ENCODE measurements around the gene ADORA2B. TPM values are rescaled to one million over a fixed set of nuclear protein-coding genes. Genes with fewer than 3 reads are reported as not detected.

Gene ADORA2B
- total RNA-seq, 2 donors from 2014 or later: 20.8 to 39.4 TPM

- Histone ChIP-seq H3K27ac (no peak overlapping the region), H3K4me3 (peak overlapping the region; percentile 70), H3K27me3 (no peaks in the 10 kb centered on the region), H3K36me3 (no peaks in the 10 kb centered on the region), H3K4me1 (no peaks in the 10 kb centered on the region), H3K9ac (ENCODE audit: low read depth in 2 of 2, low read length in 2 of 2) (peak overlapping the region; percentile 12 to 67), H3K9me3 (no peaks in the 10 kb centered on the region)
- no peak for TF ChIP-seq CTCF (IDR thresholded peaks at IDR 0.05)
- intact Hi-C loops (cut with DNase I): loop anchor here (2.0 kb wide), 1 partner anchor 53 kb away; no protein-coding TSS in a partner anchor
- DNase-seq: no peak
Observed at GRCh38 chr17:15943971-15944758, 765 bp upstream of the ADORA2B start.

GRCh38 chr17:15945527-15946191 lies 729 bp downstream of the ADORA2B start:
- Histone ChIP-seq H3K4me3 (peak overlapping the region; percentile 70), H3K27me3 (no peaks in the 10 kb centered on the region), H3K4me1 (no peaks in the 10 kb centered on the region), H3K9me3 (no peaks in the 10 kb centered on the region), H3K27ac (peak overlapping the region; percentile 89), H3K9ac (ENCODE audit: low read depth in 2 of 2, low read length in 2 of 2) (peak overlapping the region; percentile 67 to 91), H3K36me3 (no peaks in the 10 kb centered on the region)
- DNase-seq: peak; percentile 46
- intact Hi-C loops (cut with DNase I): loop anchor here (2.0 kb wide), 1 partner anchor 51 kb away; no protein-coding TSS in a partner anchor
- TF ChIP-seq CTCF (IDR thresholded peaks at IDR 0.05): no peak

- peak overlapping the region; percentile 40 to 91 for H3K9ac ChIP-seq (ENCODE audit: low read depth in 2 of 2, low read length in 2 of 2)
- H3K36me3 ChIP-seq: no peaks in the 10 kb centered on the region
- peak; percentile 64 for DNase-seq
- H3K4me3 ChIP-seq: peak overlapping the region; percentile 70
- intact Hi-C loops (cut with DNase I): no loop called here
- H3K27me3 ChIP-seq: no peaks in the 10 kb centered on the region
- no peaks in the 10 kb centered on the region for H3K9me3 ChIP-seq
- H3K27ac ChIP-seq: peak overlapping the region; percentile 89
- no peak for TF ChIP-seq CTCF (IDR thresholded peaks at IDR 0.05)
- no peaks in the 10 kb centered on the region for H3K4me1 ChIP-seq
Observed at GRCh38 chr17:15946611-15947120, 1.7 kb downstream of the ADORA2B start.

- H3K9me3 ChIP-seq: no peaks in the 10 kb centered on the region
- H3K36me3 ChIP-seq: no peaks in the 10 kb centered on the region
- intact Hi-C loops (cut with DNase I): no loop called here
- H3K27me3 ChIP-seq: no peaks in the 10 kb centered on the region
- peak overlapping the region; percentile 89 for H3K27ac ChIP-seq
- no peaks in the 10 kb centered on the region for H3K4me1 ChIP-seq
- H3K9ac ChIP-seq (ENCODE audit: low read depth in 2 of 2, low read length in 2 of 2): peak overlapping the region; percentile 38 to 91
- TF ChIP-seq CTCF (IDR thresholded peaks at IDR 0.05): no peak
- peak; percentile 77 for DNase-seq
- no peak overlapping the region for H3K4me3 ChIP-seq
Observed at GRCh38 chr17:15947271-15947670, 2.3 kb downstream of the ADORA2B start.

GRCh38 chr17:15947976-15948752 lies 3.2 kb downstream of the ADORA2B start:
- no peaks in the 10 kb centered on the region for H3K27me3 ChIP-seq
- peak overlapping the region; percentile 38 to 91 for H3K9ac ChIP-seq (ENCODE audit: low read depth in 2 of 2, low read length in 2 of 2)
- TF ChIP-seq CTCF (IDR thresholded peaks at IDR 0.05): no peak
- no peaks in the 10 kb centered on the region for H3K4me1 ChIP-seq
- no peak overlapping the region for H3K4me3 ChIP-seq
- peak; percentile 53 for DNase-seq
- intact Hi-C loops (cut with DNase I): no loop called here
- H3K27ac ChIP-seq: peak overlapping the region; percentile 89
- no peaks in the 10 kb centered on the region for H3K36me3 ChIP-seq
- no peaks in the 10 kb centered on the region for H3K9me3 ChIP-seq
